ENCODE data around the gene FOXN3.
"Not testable (repeated sequence)": the region's sequence is repeated elsewhere in the genome, so short reads cannot be mapped to it uniquely, and the experiment has no call there.

The FOXN3 gene

DNA sequence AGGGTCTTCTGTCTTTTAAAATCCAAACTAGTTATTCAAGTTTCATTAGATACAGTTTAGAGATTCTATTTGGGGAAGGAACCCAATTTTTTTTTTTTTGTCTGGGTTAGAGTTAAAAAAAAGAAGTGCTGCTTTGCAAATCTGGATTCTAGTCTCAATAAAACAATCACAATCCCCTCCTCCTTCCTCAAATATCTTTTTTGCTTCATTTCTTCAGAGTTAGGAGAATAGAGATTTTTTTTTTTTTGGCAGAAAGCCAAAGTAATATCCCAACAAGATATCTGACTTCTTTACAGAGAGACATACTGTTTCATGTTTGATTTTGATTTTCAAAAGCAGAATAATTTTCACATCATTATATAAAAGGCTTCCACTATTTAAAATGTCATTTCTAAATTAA lies 201.9 kb downstream of the FOXN3 start:
- no peak for DNase-seq

DNA sequence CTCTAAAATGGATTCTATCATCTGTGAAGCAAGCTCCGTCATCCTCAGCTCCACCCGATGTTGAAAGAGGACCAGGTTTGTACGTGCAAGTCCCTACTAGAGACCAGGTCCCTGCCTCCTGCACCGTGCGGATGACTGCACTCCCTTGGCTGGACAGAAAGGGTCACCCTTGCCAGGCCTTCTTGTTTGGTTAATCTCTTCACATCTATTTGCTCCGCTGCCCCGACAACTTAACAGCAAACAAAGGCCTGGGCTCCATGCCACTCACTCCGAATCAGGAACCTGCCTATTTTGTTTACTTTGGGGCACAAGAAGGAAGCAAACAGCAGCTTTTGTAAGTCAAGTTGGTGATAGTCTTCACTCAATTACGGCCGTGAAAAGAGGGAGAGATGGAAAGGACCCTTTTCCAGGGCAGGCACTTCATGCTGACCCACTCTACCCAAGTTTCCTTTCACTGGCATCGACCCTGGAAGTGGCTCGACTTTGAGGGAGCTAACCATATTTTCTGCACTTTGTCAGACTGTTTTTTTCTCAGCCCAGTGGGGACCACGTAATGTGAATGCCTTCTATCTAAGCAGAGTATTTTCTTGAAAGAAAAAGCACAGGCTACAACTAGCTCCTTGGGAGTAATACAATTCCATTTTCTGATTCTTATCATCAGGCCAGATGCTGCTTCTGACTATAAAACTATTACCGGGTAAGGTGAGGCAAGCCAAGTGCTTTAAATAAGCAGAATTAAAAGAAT lies 202.6 kb downstream of the FOXN3 start:
- DNase-seq: no peak

DNA sequence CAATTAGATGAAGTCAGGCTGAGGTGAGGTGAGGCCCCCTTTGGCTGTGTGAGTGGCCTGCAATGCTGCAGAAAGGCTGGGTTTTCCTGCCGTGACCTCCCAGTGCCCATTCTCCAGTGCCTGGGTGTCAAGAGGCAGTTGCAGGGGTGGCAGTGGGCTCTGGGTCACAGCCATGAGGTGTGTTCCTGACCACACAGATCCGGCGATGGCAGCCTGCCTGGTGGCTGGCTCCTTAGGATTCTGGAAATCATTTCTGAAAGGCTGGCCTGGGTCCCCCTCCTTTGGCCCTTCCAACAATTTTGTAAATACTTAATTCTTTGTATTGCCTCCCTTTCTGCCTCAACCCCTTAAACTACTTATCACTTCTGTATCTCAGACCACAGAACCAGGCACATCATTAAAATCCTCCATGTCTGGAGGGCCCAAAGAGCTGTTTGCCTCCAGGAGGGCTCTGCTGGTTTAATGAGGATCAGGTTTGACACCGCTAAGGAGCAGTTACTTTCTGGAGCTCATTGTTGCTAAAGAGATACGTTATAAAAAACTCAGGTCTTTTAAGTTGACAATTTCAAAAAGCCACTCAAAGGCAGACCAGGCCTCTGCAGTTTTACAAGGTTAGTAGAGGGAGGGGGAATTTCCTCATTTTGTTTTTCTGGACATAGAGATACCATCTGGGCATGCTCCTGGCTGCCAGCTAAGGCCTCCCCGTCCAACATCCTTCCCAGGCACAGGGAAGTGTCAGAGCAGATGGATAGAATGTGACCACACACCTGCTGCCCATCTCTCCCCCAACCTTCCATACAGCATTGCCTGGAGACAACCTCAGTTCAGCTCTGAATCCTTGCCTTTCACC lies 204.4 kb downstream of the FOXN3 start:
- DNase-seq: no peak

DNA sequence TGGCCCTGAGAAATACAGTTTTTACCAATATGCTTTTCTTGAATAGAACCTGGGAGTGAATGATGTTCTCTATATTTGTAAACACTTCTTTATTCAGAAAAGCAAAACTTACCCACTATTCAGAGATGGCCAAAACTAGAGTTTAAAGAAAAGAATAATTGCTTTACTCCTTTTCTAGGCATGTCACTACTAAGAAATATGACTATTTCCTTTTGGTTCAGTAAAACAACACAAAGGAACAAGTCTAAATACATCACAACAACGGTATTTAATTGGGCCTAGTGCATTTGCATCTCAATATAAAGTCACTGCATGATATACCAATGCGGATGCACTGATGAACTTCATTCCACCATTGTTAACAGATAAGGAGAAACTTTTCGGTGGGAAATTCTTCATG lies 207.5 kb downstream of the FOXN3 start:
- no peak for DNase-seq

DNA sequence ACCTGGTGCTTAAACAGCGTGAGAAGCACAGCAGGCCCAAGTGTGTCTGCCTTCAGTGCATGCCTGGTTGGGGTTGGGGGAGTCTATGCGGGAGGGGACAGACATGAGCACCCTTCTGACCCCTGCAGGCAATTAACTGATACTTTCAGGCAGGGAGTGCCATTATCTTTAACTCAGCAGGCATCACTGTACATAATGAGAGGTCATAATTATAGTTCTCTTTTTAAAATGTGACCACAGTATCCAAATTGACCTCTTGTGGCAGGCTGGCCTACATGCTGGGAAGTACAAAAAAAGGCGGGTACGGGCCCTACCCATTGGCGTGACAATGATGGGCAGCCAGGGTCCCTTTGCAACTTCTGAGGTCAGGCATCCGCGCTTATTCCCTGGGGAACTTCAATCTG lies 209.1 kb downstream of the FOXN3 start:
- DNase-seq: peak; percentile 30

DNA sequence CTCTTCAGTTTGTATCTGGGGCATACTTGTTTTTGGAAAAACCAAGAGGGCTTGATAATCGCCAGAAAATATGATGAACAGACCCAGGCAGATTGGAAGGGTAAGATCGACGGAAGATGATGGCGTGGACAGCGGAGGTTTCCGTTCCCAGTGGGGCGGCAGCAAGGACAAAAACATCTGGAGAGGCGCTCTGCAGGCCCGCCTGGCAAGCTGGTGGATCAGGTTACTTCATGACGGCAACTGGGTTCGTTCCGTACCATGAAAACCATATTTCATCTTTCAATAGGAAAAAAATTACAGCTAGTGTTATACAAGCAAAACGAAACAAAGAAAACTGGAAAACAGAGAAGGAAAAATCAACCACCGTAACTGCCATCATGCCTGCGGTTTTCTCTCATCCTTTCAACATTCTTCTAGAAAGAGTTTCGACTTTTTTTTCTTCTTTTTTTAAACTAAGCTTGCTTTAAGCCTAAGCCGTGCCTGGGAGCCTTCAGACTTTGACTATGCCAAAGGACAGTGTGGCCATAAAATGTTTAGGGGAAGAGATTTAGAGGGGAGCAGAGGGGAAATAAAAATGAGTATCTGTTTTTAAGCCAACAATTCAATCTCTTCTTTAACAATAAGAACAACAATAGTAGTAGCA lies 210.5 kb downstream of the FOXN3 start:
- DNase-seq: no peak

DNA sequence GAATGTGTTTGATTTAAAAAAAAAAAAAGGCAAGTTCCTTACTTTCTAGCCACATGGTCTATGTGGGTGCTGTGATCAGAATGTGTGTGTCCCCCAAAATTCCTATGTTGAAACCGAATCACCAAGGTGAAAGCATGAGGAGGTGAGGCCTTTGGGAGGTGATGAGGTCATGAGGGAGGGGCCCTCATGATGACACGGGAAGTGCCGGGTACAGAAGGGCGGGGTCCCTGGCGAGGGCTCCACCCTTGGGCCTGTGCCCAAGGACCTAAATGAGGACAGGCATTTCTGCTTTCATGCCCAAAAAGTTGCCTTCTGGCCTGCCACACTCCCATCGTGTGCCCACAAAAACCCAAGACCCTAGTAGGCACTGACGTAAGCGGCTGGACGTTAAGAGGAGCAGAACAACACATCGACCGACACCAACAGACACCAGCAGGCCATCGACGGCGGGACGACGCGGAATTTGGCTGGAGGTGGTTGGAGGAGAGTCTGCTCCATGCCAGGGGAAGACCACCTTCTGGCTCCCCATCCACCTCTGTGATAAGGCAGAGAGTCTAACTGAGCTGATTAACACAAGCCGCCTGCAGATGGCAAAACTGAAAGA lies 211.8 kb downstream of the FOXN3 start:
- DNase-seq: peak; percentile 63

DNA sequence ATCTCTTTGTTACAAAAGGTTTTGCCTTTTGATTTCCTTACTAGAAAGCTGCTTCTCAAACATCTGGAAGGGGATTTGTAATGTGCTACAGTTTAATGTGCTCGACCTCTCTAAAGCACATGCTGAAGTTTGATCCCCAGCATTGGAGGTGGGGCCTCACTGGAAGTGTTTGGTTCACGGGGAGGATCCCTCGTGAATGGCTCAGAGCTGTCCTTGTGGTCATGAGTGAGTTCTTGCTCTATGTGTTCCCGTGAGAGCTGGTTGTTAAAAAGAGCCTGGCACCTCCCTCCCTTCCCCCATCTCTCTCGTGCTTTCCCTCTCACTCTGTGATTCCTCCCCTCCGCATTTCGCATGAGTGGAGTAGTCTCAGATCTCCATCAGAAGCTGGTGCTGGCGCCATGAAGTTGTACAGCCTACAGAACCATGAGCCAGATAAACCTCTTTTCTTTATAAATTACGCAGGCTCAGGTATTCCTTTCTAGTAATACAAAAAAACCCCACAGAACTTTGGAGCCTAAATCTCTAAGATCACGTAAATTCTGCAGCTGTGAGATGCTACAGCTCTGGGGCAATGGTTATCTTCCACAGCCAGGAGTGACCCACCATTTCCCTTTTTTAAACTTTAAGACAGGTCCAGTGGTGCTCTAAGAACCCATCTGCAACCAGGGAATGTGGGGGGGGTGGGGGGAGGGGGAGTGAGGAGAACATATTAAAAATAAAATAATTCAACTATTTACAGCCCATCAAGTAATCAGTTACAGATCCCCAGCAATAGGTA lies 214.4 kb downstream of the FOXN3 start:
- no peak for DNase-seq

DNA sequence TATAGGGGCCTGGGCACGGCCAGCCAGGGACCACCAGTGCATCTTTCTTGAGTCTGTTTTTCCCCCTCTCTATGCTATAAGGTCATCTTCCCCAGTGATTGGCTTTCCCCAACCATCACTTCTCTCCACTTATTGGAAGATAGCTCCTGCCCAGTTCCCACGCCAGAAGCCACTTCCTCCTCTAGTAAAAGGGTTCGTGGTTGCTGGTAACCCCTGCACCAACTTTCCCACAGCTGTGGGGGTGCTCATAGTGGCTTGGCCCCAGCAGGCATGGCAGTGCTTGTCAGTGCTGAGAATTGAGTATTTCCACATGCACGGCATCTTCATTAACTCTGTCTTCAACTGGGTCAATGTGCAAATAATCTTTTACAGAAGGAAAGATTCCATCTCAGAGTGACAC lies 215.4 kb downstream of the FOXN3 start:
- DNase-seq: no peak

DNA sequence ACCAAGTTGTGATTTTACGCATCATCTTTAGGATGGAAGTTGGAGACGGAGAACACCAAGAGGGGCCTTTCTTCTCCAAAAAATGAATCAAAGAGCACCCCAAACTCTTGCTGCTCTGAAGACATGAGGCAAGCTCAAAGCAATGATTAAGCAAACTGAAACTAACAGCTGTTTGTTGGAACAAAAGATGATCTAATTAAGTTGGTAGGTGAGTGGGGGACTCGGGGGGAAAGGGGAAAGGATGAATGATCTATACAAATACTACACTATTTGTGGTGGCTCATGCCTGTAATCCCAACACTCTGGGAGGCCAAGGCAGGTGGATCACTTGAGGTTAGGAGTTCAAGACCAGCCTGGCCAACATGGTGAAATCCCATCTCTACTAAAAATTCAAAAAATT lies 217.7 kb downstream of the FOXN3 start:
- DNase-seq: not testable (repeated sequence)

DNA sequence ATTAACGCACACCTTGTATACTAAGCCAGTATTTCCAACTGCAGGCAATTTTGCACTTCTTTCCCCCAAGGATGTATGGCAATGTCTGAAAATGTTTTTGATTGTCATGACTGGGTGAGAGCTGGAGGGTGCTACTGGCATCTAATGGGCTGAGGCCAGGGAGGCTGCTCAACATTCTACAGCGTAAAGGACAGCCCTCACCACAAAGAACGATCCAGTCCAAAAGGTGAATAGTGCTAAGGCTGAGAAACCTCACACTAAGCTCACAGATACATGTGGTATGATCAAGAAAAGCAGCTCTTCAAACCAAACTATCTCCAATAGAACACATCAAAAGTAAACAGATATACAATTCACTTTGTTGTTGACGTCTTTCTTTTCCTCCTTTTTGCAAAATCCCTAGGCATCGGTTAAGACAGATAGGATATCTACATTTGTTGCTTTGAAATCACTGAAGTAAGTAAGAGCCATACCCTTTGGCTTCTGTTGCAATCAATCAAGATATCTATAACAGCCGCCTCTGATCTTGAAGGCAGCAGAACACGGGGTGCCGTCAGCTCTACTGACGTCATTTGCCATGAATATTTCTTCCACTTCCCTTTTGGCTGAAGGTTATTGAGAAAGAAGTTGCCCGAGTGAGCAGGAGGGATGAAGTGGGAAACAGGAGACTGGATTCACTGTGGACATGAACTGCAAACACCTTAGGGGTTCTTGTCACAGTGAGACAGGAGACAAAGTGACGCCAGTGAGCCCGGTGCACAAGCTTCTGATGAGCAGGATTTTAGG lies 218.3 kb downstream of the FOXN3 start:
- no peak for DNase-seq

DNA sequence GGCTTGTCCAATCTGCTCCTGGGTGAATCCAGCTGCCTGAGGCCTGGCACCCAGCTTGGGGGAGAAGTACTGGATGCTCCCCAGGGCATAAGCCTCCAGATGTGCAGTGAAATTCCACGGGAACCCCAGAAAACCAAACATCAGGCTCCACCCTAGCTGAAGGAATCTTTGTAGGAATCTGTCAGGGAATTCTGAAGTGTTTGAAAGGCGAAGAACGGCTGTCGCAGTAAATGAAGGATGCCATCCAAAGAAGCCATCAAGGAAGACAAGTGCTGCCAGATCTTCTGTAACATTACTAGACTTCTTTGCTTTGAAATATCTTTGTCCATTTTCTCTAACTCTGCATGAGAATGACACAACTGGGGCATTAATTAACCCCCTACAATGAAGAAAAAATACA lies 219.4 kb downstream of the FOXN3 start:
- DNase-seq: no peak

DNA sequence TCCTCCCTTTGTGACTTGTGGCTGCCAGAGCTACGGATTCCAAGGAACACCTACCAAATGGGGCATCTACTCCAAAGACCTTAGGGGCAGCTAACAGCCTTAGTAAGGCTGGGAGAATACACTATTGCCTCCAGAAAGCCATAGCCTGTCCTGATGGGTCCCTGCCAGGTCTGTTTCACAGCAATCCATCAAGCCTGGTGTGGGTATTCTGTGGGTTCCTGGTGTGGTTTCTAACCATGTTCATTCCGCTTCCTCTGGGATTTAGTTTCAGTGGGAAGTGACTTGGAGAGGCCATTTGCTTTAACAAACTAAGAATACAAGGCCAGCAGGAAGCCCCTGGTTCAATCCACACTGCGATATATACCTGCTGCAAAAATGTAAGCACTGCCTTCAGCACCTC lies 220.5 kb downstream of the FOXN3 start:
- DNase-seq: no peak

DNA sequence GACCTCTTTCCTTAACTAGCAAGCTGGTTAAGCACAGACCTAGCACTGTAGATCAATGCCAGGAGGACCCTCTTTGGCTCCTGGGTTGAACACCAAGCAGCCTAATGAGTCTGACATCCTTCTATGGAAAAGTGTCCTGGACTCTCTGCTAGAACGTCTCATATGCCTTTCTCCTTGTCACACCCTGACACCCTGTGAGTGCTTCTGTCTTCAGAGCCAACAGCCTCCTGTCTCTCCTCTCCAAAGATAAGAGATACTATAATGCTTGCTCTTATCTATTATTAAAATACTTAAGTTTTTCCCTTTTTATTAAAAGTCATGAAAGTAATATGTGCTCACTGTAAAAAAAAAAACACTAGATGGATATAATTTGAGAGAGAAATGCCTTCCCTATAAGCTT lies 222.7 kb downstream of the FOXN3 start:
- DNase-seq: peak; percentile 68

DNA sequence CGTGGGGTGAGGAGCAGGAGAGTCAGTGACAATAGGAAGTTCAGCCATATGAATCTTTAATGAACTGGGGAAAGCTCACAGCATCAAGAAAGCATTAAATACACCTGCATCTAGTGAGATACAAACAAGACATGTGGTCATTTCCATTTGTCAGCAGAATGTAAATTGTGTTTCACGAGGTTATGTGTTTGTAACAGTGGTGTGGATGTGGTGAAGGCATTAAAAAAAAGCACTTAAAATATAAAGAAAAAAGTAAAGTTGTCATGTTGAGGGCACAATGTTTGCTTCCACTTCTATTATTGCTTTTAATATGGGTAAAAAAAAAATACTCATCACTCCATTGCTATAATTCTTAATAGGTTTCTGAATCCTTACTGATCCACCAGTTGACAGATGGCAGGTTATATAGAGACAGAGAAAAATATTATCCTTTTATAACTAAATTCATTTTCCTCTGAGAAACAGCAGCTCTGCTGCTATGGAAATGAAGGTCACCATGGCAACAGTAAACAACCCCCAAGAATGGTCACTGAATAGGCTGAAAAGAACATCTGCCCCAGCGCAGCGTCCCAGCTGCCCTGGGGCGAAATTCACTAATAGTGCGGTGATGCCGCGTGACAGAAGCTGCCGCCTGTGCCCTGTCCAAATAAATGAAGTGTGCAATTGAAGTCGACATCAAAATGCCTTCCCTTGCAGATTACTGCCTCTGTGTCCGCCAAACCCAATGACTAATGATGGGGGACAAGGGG lies 226.1 kb downstream of the FOXN3 start:
- DNase-seq: no peak

DNA sequence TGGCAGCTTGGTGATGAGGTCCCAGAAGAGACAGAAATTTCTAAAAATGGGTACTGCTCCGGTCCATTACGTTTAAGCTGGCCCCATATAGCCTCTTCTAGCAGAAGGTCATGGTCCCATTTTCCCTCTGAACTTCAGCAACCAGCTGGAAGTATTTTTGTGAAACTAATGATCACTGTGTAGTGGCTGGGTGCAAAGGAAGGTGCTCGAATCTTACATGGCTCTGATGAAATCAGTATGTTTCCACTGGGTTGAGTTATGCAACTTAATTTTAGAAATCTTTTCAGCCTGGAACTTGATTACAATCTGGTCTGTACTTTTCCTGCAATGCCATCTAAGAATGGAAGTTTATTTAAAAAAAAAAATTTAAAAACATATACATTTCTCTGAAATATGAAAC lies 228.5 kb downstream of the FOXN3 start:
- no peak for DNase-seq

DNA sequence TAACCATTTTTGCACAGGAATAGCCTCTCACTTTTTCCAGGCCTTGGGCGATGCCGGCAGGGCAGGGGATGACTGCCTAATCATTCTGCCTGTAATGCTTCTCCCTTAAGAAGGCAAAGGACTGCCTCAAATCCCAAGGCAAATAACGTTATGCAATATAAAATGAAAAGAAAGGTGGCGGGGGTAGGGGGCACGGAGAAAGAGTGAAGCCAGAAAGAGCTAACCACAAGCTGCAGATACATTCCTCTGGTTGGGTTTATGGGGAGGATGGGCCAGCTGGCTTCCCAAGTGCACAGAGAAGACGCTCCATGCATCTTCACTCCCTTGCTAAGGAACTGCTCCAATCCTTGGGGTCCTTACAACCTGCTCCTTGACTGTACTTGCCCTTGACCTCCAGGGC lies 229.5 kb downstream of the FOXN3 start:
- no peak for DNase-seq

DNA sequence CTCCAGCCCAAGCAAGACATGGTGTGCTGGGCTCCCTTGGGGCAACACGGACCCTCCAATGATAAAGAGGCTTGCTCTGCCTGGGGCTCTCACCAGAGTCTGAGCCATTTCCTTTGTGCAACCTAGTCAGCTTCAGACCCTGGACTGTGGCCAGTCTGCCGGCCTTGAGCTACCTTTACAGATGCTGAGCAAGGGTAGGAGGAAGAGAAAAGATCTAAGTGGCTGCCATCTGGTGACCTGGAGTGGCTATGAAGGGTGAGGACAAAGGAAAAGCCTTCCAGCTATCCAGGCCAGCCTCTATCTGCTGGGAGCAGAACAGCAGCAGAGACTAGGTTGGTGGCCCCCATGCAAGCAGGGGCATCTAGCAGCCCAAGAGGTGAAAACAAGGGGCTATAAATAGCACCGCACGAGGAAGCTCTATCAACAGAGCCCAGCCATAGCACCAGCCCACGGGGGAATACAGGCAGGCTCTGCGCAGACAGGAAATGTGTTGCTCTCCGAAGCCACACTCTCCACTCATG lies 230.1 kb downstream of the FOXN3 start:
- DNase-seq: no peak

DNA sequence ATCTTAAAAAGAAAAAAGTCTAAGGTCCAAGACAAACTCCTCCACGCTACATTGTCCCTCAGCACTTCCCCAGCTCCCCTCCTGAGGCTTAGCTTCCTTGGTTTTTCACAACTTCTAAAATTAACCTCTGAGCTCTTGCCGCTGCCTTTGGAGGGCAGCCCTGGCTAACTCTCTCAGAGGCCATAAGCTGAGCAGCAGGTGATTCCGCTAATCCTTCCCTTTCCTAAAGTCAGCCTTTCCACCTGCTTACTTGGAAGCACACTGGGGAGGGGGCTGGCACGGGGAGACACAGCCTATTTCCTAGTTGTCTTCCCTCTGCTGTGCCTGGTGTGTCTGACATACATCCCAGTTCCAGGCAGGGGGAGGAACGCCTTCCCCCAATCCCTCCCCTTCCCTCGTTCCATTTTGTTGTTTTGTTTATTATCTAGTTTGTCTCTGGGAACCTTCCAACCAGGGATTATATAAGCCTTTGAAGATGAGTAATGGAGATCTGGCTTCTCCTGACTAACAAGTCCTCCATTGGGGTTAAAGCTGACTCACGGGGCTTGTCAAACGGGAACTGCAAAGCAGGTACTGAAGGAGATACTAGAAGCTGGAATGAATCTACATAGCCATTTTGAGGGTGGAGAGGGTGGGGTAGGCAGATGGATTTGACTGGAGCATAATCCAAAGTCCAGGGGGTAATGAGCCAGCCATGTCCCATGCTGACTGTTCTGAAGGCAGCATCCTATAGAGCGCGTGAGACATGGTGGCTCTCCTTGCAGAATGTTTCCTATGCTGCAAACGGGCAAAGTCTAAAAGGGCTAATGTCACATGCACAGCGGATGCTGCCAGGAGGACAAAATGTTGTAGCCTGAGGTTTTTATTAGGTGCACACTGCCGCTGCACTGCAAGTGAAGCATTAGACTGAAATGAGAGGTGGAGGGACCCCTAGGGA lies 230.8 kb downstream of the FOXN3 start:
- DNase-seq: no peak

DNA sequence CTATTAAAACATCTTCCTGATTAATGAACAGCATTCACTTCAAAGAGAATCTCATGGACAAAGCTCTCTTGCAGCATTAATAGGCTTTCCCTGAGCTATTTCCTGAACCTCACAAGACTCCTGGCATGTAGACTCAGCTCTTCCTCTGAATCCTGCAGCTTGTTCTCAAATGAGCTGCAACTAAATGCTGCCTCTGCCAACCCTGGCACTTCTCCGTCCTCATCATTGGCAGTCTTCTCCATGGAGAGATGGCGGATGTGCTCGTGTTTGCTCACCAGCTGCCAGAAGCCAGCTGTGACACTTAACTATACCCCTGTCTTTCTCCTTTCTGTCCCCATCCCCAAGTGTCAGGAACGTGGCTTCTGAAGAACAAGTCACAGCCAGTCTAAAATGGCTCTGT lies 232.1 kb downstream of the FOXN3 start:
- DNase-seq: no peak
